HG02840 (cell line): ENCODE measurements around the gene ISCU.

Source experiments
- ATAC-seq: cut with Tn5 transposase; IDR thresholded peaks from one replicate; pipeline ENCODE4 v1.9.1; 2021; ENCODE audit warnings: mild to moderate bottlenecking, moderate library complexity, moderate number of reproducible peaks; ENCODE audit not compliant: unreplicated experiment, low FRiP score

ISCU gene

DNA sequence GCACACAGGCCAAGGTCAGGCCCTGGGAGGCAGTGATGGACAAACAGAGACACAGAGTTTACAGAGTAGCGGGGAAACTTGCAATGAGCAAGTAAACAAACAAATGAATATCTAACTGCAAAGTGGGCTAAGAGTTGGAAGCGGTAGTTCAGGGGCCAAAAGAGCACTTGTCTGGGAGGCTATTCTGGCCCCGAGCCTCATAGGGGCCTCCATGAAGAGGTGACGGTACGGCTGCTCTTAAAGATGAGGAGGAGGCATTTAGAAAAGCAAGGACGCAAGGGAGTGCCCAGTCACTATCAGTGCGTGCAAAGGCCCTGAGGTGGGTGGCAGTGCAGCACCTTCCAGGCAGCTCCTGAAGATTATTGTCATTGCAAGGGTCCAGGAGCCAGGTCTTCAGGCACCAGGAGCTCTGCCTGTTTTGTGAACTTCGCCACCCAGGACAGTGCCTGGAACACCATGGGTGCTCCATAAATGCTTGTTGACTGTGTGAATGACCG lies 39.9 kb downstream of the ISCU start:
- no peak for ATAC-seq

DNA sequence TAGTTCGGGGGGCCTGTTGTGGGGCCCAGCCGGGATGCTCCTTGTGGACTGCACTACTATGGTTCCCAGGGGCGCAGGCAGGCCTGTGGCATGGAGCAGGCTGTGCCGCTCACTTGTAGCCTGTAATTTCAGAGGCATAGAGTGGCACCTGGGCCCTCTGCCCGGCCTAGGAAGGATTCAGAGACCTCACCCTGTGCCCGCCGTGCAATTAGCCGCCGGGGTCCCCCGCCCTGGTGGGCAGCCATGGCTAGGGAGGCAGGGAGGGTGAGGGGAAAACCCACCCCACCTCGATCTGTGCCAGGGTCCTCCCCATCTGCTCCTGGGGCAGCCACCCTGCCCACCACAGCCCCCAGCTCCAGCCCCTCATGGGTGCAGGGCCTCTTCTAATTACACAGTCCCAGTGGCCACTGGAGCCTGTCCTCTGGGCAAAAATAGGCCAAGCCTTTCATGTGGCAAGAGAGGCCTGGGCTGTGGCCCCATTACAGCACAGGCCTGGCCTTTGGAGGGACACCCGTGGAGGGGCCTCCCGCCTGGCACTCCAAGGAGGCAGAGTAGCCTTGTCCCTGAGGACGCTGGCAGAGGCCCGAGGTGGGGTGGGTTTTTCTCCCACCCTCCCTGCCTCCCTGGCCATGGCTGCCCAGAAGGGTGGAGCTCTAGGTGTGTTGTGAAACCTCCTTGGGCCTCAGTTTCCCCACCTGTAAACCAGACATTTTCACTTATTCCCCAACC lies 40.7 kb downstream of the ISCU start:
- no peak for ATAC-seq

DNA sequence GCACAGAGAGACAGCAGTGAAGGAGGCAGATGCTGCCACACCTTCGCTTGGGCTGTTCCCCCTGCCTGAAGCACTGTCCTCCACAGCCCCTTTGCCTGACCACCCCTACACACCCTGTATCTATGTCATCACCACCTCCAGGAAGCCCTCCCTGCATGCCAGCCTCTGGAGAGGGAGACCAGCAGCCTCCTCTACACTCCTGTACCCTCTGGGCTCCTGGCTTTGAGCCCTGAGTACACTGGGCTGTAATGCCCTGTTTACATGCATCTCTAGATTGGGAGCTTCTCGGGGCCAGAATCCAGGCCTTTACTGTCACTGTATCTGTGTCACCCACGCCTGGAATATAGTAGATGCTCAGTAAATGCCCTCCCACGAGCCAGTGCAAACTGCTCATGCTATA lies 41.3 kb downstream of the ISCU start:
- no peak for ATAC-seq

DNA sequence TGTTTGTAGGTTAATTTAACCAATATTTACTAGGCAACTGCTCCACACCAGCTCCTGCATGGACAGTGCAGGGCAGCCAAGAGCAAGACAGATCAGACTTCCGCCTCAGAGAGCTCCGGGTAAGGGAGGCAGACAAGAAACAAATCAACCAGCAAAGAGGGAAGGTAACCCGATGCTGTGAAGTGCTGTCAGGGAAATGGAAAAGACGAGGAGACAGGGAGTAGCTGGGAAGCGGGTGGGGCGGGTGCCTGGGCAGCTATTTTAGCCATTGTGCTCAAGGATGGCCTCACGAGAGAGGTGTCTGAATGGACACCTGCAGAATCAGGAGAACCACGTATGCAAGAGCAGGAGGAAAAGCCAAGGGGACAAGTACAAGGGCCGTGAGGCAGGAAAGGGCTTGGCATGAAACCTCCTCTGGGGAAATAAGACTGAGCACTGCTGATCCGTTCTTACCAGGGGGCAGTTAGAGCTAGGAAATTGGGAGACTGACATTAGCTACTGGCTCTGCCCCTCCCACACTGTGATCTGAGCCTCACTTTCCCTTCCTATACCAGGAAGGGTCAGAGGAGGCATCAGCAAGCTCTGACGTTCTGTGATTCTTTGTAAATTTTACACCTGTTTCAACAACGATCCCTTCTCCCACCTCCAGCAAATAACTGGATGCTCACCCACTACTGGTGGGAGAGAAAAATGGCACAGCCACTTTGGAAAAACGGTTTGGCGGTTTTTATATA lies 42.0 kb downstream of the ISCU start:
- ATAC-seq: no peak

DNA sequence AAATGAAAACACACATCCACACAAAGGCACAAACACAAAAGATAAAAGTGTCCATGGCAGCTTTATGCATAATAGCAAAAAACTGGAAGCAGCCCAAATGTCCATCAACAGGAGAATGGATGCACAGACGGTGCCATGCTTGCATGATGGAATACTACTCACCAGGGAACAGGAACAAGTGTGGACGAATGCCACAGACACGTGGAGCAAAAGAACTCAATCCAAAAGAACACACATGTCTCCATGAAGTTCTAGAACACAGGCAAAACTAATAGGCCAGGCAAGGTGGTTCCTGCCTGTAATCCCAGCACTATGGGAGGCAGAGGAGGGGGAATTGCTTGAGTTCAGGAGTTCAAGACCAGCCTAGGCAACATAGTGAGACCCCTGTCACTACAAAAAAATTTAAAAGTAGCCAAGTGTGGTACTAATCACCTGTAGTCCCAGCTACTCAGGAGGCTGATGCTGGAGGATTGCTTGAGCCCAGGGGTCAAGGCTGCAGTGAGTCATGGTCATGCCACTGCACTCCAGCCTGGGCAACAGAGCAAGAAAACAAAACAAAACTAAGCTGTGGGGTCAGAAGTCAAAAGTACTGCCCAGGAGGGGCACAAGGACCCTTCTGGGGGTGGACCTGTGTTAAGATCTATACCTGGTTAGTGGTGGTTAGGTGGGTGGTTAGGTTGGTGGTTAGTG lies 42.7 kb downstream of the ISCU start:
- ATAC-seq: no peak

DNA sequence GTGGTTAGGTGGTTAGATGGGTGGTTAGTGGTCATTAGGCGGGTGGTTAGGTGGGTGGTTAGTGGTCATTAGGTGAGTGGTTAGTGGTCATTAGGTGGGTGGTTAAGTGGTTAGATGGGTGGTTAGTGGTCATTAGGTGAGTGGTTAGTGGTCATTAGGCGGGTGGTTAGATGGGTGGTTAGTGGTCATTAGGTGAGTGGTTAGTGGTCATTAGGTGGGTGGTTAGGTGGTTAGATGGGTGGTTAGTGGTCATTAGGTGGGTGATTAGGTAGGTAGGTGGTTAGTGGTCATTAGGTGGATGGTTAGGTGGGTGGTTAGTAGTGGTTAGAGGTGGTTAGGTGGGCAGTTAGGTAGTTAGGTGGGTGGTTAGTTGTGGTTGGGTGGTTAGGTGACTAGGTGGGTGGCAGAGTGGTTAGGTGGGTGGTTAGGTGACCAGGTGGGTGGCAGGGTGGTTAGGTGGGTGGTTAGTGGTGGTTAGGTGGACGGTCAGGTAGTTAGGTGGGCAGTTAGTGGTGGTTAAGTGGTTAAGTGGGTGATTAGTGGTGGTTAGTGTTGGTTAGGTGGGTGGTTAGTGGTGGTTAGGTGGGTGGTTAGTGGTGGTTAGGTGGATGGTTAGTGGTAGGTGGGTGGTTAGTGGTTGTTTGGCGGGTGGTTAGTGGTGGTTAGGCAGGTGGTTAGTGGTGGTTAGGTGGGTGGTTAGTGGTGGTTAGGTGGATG lies 43.5 kb downstream of the ISCU start:
- no peak for ATAC-seq

DNA sequence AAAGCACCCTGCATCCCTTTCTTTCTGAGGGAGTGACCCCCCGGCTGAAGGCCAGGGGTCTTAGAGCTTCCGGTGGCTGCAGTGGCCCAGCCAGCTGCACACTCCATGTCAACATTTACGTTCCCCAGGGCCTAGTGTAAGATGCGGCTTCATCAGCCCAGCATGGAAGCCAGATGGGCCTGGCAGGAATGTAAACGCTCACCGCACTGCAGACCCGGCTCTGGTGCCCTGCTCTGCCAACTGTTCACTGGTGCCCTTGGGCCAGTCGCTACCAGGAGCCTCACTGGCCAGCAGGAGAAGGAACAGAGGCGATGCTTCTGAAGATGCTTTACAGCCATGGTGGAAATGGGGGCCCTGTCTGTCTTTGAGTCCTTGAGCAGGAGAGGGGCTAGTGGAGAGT lies 44.1 kb downstream of the ISCU start:
- ATAC-seq: no peak

DNA sequence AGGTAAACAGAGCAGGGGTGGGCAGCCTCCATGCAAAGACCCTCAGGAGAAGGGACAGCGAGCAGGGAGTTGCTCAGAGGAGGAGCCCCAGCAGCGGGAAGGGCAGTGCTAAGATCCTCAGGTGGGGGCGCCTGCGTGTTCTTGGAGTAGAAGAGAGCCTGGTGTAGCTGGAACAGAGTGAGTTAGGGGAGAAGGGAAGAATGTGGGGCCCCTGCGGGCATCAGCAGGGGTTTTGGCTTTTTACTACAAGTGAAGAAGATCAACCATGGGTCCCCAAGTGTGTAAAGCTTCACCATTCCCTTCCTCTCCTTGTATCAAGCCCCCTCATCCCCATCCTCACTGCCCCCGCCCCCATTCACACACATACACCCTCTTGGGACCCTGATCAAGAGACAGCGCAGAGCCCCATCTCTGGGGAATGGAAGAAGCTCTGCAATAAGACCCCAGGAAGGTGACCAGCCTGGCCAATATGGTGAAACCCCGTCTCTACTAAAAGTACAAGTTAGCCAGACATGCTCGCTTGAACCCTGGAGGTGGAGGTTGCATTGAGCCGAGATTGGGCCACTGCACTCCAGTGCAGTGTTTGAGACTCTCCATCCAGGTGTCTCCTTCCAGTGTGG lies 45.7 kb downstream of the ISCU start:
- no peak for ATAC-seq

DNA sequence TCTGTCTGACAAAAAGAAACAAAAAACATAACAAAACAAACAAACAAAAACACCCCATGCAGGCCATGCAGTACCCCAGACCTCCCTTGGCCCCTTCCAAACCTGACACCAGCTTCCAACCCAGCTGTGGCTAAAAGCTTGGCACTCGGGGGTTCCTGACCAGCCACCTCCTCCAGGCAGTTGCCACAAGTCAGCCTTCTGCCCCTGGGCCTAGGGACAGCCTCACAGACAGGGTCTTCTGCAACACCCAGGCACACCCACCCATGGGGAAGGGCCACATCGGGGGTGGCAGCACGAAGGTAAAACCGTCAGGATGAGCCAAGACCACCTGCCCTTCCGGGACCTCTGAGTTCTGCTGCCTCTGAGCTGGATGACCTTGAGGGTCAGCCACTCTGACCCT lies 46.2 kb downstream of the ISCU start:
- no peak for ATAC-seq

DNA sequence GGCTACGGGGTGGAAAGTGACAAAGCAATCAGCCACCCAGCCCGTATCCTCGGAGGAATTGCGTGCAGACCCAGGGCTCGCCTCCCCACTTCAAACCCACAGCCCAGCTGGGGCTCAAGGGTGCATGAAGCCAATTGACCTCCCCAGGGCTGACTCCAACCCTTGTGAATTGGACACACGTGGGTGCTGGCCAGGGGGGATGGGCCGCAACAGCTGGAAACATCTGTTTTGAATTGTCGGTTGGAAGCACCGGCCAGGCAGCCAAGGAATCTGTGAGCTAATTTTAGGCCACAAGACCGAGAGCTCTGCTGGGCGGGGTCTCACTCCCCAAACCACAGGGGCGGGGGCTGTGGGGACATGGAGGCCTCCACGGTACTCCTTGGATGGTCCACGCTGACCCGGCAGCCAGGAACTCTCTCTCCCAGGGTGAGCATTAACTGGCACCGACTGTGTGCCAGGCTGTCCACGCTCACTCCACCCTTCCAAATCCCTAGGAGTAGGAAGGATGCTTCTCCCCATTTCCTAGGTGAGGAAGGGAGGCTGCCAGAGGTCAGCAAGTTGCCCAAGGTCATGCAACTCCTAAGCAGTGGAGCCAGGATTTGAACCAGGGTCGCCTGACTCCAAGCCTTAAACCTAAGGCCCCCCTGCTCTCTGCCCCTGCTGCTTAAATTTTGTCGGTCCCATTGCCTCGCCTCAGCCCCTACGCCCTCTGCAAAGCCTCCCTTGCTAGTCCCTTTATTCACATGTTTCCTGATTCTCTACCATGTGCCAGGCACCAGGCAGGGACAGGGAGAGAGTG lies 47.3 kb downstream of the ISCU start:
- ATAC-seq: no peak

DNA sequence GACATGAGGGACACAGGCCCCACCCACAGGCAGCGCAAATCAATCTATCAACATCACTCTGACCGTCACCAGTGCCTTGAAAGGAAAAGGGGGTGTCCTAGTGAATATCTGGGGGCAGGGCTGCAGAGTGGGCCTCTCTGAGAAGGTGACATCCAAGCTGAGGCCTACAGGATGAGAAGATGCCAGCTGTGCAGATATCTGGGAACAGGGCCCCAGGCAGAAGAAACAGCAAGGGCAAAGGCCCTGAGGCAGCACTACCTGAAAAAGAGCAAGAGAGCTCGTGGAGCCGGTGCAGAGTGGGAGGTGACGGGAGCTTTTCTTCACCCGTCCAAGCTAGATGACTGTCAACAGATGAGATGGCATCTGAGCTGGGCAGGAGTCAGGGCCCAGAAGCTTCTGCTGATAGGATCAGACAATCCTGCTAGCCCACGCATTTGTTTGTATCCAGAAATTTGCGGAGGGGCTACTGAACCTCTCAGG lies 48.0 kb downstream of the ISCU start:
- ATAC-seq: no peak

DNA sequence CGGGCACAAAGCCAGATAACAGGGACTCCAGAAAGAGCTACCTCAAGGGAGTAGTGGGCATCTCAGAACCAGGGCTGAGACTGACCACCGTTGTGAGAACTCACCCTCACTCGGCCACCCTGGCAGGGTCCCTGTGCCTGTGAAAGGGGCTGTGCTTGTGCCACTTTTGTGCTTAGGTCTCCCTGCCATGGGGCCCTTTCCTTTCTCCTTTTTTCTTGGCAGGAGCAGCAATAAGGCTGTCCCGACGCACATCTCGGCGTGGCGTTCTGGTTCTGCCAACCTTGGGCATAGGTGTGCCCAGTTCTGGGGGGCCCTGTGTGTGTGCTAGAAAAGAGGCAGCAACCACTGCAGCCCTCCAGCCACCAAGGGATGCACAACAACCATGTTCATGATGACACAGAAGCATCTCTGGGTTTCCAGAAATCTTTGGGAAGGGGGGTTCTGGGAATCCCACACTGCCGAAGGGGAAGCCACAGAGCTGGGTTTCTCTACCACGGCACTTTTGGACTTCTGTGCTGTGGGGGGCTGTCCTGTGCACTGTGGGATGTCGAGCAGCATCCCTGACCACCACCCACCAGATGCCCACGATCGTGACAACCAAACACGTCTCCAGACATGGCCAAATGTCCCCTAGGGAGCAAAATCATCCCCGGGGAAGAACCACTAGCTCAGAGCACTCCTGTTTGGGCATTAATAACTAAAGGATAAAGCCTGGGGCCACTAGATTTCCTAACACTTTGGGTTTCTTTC lies 48.6 kb downstream of the ISCU start:
- no peak for ATAC-seq

DNA sequence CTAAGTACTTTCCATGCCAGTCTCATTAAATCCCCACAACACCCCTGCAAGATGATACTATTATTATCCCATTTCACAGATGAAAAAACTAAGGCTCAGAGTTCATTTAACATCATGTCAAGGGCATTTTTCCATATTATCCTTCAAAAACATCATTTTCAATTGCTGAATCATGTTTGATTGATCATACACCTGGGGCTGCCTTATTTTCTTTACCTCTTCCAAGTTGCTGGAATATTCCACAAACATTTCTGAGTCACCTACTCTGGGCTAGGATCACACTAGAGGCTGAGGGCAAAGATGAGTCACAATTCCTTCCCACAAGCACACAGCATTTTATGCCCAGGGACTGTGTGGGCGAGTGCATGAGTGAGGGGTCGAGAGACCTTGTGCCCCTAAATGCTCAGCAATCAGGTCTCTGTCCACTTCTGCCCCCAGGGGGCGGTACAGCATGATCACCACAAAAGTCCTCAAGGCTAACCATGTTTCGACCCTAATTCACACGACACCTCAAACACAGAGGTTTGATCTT lies 49.6 kb downstream of the ISCU start:
- ATAC-seq: no peak

DNA sequence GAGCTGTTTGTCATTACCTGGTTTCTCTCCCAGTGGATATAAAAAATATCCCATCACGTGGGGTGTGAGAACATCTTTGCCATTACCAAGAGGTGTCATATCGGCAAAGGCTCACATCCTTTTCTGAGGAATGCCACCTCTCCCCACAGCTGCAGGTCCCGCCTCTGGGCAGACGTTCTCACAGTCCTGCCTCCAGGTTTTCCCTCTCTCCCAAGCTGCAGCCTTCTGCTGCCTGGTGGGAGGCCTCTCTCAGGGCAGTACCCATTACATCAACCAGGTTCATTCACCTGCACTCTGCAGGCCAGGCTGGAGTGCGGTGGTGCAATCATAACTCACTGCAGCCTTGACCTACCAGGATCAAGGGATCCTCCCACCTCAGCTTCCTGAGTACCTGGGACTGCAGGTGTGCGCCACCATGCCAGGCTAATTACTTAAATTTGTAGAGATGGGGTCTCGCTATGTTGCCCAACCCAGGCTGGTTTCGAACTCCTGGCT lies 50.4 kb downstream of the ISCU start:
- ATAC-seq: no peak

DNA sequence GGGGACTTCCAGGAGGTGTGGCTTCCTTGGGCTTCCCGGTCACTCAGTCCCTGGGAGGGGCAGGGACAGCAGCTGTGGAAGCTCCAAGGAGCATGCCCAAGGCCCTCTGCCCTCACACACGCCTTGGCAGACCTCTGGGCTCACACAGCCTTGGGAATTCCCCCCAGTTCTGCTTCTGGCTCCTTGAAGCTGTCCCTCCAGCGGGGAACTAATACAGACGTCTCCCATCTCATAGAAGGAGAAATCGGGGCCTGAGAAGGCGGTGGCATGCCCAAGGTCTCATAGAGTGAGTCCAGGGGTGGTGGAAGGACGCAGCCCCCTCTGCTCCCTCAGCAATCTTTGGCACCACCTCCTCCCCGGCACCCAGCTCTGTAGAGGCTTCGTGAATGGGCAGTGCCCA lies 51.2 kb downstream of the ISCU start:
- ATAC-seq: no peak

DNA sequence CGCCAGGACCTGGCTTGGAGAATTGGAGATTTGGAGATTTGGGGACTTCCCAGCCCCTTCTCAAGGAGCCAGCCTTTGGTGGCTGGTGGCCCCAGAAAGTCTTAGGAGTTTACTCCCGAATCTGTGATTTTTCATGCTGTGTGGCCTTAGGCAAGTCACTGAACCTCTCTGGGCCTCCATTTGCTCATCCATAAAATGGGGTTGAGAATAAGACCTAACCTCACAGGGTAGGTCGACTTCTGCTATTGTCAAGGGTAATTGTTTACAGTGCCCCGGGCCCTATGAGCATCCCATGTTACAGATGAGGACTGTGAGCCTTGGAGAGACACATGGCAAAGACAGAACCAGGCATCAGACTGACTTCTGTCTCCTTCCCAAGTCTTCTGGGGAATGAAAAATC lies 51.6 kb downstream of the ISCU start:
- ATAC-seq: no peak

DNA sequence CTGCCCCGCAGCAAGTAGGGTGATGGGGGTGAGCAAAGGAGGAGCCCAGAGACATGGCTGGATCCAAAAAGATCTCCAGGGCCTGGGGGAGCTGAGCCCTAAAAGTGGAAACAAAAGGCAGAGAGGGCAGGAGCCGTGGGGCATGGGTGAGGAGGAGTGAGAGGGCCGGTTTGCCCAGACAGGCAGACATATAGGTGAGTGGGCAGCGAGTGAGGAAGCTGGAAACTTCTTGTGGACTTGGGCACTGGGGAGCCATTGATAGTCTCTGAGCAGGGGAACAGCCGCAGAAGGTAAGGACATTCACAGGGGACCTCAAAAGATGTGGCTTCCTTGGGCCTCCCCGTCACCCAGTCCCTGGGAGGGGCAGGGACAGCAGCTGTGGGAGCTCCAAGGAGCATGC lies 52.2 kb downstream of the ISCU start:
- no peak for ATAC-seq

DNA sequence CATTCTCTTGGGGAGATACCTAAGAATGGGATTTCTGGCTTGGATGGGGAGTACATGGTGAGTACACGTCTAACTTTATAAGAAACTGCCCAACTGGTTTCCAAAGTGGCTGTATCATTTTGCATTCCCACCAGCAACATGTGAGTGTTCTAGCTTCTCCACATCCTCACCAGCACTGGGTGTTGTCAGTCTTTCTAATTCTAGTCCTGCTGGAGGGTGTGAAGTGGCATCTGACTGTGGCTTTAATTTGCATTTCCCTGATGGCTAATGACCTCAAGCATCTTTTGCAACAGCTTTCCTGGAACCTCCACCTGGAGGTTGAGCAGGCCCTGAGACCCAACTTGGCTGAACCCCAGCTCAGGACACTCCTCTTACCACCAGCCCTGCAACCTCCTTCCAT lies 53.5 kb downstream of the ISCU start:
- ATAC-seq: no peak
